Mesendoderm (in vitro differentiated cells): ENCODE data around the gene TET1.

ENCODE experiments used
- DNase-seq: peaks from one replicate; pipeline ENCODE4 v3.0.0; 2013
- H2AK5ac ChIP-seq: 2 replicates; pipeline ENCODE4 v1.6.1; 2013; ENCODE audit warnings: low read length, inconsistent platforms
- H2BK120ac ChIP-seq: 2 replicates; pipeline ENCODE4 v1.6.1; 2013; ENCODE audit warnings: low read depth, mild to moderate bottlenecking, low read length, moderate library complexity, mixed read lengths
- H2BK15ac ChIP-seq: replicated peaks from 2 replicates; pipeline ENCODE4 v1.6.1; 2013; ENCODE audit warnings: low read depth, mild to moderate bottlenecking, moderate library complexity
- H2BK5ac ChIP-seq: 2 replicates; pipeline ENCODE4 v1.6.1; 2013; ENCODE audit warnings: low read length, inconsistent platforms
- H3K18ac ChIP-seq: 2 replicates; pipeline ENCODE4 v1.6.1; 2013; ENCODE audit warnings: mild to moderate bottlenecking, low read length, mixed read lengths
- H3K23ac ChIP-seq: one replicate; pipeline ENCODE4 v1.6.1; 2013; ENCODE audit warnings: low read length
- H3K27ac ChIP-seq: 2 replicates; pipeline ENCODE4 v1.5.1; 2013; ENCODE audit warnings: low read depth, mild to moderate bottlenecking, inconsistent platforms, low read length, moderate library complexity
- H3K27me3 ChIP-seq: 2 replicates; pipeline ENCODE4 v1.6.1; 2013; ENCODE audit warnings: low read length, control low read depth, mild to moderate bottlenecking, inconsistent platforms; ENCODE audit not compliant: insufficient read depth, poor library complexity
- H3K36me3 ChIP-seq: 2 replicates; pipeline ENCODE4 v1.6.1; 2013; ENCODE audit warnings: low read length, inconsistent platforms; ENCODE audit not compliant: control insufficient read depth, insufficient read depth
- H3K4ac ChIP-seq: one replicate; pipeline ENCODE4 v1.6.1; 2013; ENCODE audit warnings: low read depth, mild to moderate bottlenecking, low read length, moderate library complexity
- H3K4me1 ChIP-seq: 2 replicates; pipeline ENCODE4 v1.6.1; 2013; ENCODE audit warnings: low read depth, low read length, inconsistent platforms; ENCODE audit not compliant: control insufficient read depth
- H3K4me2 ChIP-seq: 2 replicates; pipeline ENCODE4 v1.6.1; 2013; ENCODE audit warnings: low read length
- H3K4me3 ChIP-seq: 2 replicates; pipeline ENCODE4 v1.5.1; 2013; ENCODE audit warnings: mild to moderate bottlenecking, low read length
- H3K56ac ChIP-seq: one replicate; pipeline ENCODE4 v1.6.1; 2013; ENCODE audit warnings: low read length
- H3K79me1 ChIP-seq: 2 replicates; pipeline ENCODE4 v1.6.1; 2013; ENCODE audit warnings: low read length, inconsistent platforms
- H3K79me2 ChIP-seq: 2 replicates; pipeline ENCODE4 v1.6.1; 2013; ENCODE audit warnings: mild to moderate bottlenecking, low read length; ENCODE audit not compliant: control insufficient read depth, insufficient read depth
- H3K9ac ChIP-seq: 2 replicates; pipeline ENCODE4 v1.6.1; 2013; ENCODE audit warnings: low read length, inconsistent platforms
- H4K5ac ChIP-seq: one replicate; pipeline ENCODE4 v1.6.1; 2013; ENCODE audit warnings: low read length
- H4K8ac ChIP-seq: one replicate; pipeline ENCODE4 v1.6.1; 2013; ENCODE audit warnings: low read depth, mild to moderate bottlenecking, control low read depth, low read length, moderate library complexity
- WGBS: extraction: QIAGEN DNeasy Blood & Tissue Kit; methylation state at CpG from one replicate; pipeline ENCODE4 v1.1.7; 2013; ENCODE audit warnings: low lambda C conversion rate, missing lambda C conversion rate; ENCODE audit not compliant: insufficient coverage; ENCODE audit errors: extremely low coverage; 5-methylcytosine and 5-hydroxymethylcytosine counted together

TET1 gene

DNA sequence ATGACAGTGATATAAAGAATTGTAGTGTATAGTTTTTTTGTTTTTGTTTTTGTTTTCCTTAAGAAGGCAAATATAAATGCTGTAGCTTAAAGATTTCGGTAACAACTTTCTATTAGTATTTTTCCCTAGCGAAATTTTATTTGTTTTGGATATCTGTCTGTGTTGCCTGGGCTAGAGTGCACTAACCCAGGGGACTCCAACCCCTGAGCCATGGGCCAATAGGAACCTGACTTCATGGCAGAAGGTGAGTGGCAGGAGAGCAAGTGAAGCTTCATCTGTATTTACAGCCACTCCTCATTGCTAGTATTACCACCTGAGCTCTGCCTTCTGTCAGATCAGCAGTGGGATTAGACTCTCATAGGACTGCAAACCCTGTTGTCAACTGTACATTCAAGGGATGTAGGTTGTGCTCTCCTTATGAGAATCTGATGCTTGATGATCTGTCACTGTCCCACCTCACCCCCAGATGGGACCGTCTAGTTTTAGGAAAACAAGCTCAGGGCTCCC is 95.5 kb downstream of the TET1 start:
- DNase-seq = no peak
- Histone ChIP-seq H3K23ac (no peak overlapping the region), H2BK120ac (no peak overlapping the region), H2BK5ac (no peak overlapping the region), H3K4ac (no peak overlapping the region), H3K4me3 (no peak overlapping the region), H3K9ac (no peak overlapping the region), H3K36me3 (peaks cover 2% of the 10 kb centered on the region), H3K79me2 (no peaks in the 10 kb centered on the region), H2AK5ac (no peak overlapping the region), H4K8ac (no peak overlapping the region), H3K56ac (no peak overlapping the region), H3K27me3 (no peaks in the 10 kb centered on the region), H3K4me1 (no peaks in the 10 kb centered on the region), H3K79me1 (no peaks in the 10 kb centered on the region), H3K18ac (no peak overlapping the region), H3K27ac (no peak overlapping the region), H3K4me2 (no peak overlapping the region), H4K5ac (no peak overlapping the region), H2BK15ac (no peak overlapping the region)
- WGBS = 100% methylated on average over 1 of the region's 3 CpGs

GRCh38 chr10:68665841-68666240 is 105.7 kb downstream of the TET1 start:
- Histone ChIP-seq H3K4me1 (no peaks in the 10 kb centered on the region), H3K36me3 (peaks cover 3% of the 10 kb centered on the region), H2BK120ac (no peak overlapping the region), H3K4me2 (no peak overlapping the region), H3K56ac (no peak overlapping the region), H4K5ac (no peak overlapping the region), H3K79me2 (no peaks in the 10 kb centered on the region), H4K8ac (no peak overlapping the region), H3K4ac (no peak overlapping the region), H3K27me3 (no peaks in the 10 kb centered on the region), H2BK5ac (no peak overlapping the region), H3K9ac (no peak overlapping the region), H3K23ac (no peak overlapping the region), H2BK15ac (no peak overlapping the region), H3K18ac (no peak overlapping the region), H2AK5ac (no peak overlapping the region), H3K79me1 (no peaks in the 10 kb centered on the region), H3K27ac (no peak overlapping the region), H3K4me3 (no peak overlapping the region)
- no CpG with 5 or more reads among the region's 2 CpGs for WGBS
- DNase-seq = no peak

- no CpG with 5 or more reads among the region's 5 CpGs for WGBS
- Histone ChIP-seq H3K79me2 (no peaks in the 10 kb centered on the region), H3K4me2 (no peak overlapping the region), H2BK5ac (no peak overlapping the region), H3K27ac (no peak overlapping the region), H2BK15ac (no peak overlapping the region), H3K4me3 (no peak overlapping the region), H3K27me3 (no peaks in the 10 kb centered on the region), H4K5ac (no peak overlapping the region), H3K18ac (no peak overlapping the region), H3K4me1 (no peaks in the 10 kb centered on the region), H3K36me3 (peaks cover 3% of the 10 kb centered on the region), H2AK5ac (no peak overlapping the region), H3K9ac (no peak overlapping the region), H3K56ac (no peak overlapping the region), H3K23ac (no peak overlapping the region), H3K79me1 (no peaks in the 10 kb centered on the region), H2BK120ac (no peak overlapping the region), H4K8ac (no peak overlapping the region), H3K4ac (no peak overlapping the region)
- no peak for DNase-seq
Observed at GRCh38 chr10:68666280-68666760, 106.2 kb downstream of the TET1 start.

GRCh38 chr10:68668231-68668630 is 108.1 kb downstream of the TET1 start:
- no peak overlapping the region for H3K4me3 ChIP-seq
- no peak overlapping the region for H2BK5ac ChIP-seq
- no peak overlapping the region for H2BK120ac ChIP-seq
- H3K4ac ChIP-seq = no peak overlapping the region
- no peak overlapping the region for H3K9ac ChIP-seq
- H2AK5ac ChIP-seq = no peak overlapping the region
- H3K4me1 ChIP-seq = no peaks in the 10 kb centered on the region
- no peak overlapping the region for H3K18ac ChIP-seq
- H3K27me3 ChIP-seq = no peaks in the 10 kb centered on the region
- no peaks in the 10 kb centered on the region for H3K79me1 ChIP-seq
- H3K36me3 ChIP-seq = peaks cover 3% of the 10 kb centered on the region
- H2BK15ac ChIP-seq = no peak overlapping the region
- H3K4me2 ChIP-seq = no peak overlapping the region
- no peaks in the 10 kb centered on the region for H3K79me2 ChIP-seq
- no peak overlapping the region for H4K8ac ChIP-seq
- H4K5ac ChIP-seq = no peak overlapping the region
- H3K23ac ChIP-seq = no peak overlapping the region
- H3K27ac ChIP-seq = no peak overlapping the region
- DNase-seq = no peak
- no CpG with 5 or more reads among the region's 5 CpGs for WGBS
- H3K56ac ChIP-seq = no peak overlapping the region

DNA sequence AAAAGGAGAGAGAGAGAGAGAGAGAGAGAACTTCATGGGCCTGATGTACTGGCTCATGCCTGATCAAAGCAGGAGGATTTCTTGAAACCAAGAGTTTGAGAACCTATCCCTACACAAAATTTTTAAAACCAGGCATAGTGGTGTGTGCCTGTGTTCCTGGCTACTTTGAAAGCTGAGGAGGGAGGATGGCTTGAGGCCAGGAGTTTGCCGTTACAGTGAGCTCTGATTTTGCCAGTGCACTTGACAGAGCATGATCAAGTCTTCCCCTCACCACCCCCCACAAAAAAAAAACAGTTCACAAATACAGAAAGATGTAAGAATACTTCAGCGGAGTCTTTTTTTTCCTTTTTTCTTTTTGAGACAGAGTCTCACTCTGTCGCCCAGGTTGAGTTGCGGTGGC is 108.8 kb downstream of the TET1 start:
- Histone ChIP-seq H3K27me3 (no peaks in the 10 kb centered on the region), H3K23ac (no peak overlapping the region), H2AK5ac (no peak overlapping the region), H4K5ac (no peak overlapping the region), H3K27ac (no peak overlapping the region), H4K8ac (no peak overlapping the region), H2BK120ac (no peak overlapping the region), H3K4ac (no peak overlapping the region), H2BK15ac (no peak overlapping the region), H3K18ac (no peak overlapping the region), H3K9ac (no peak overlapping the region), H3K36me3 (peaks cover 3% of the 10 kb centered on the region), H3K79me2 (no peaks in the 10 kb centered on the region), H3K79me1 (no peaks in the 10 kb centered on the region), H3K4me1 (no peaks in the 10 kb centered on the region), H2BK5ac (no peak overlapping the region), H3K56ac (no peak overlapping the region), H3K4me2 (no peak overlapping the region), H3K4me3 (no peak overlapping the region)
- WGBS = no CpG with 5 or more reads among the region's 4 CpGs
- no peak for DNase-seq

DNA sequence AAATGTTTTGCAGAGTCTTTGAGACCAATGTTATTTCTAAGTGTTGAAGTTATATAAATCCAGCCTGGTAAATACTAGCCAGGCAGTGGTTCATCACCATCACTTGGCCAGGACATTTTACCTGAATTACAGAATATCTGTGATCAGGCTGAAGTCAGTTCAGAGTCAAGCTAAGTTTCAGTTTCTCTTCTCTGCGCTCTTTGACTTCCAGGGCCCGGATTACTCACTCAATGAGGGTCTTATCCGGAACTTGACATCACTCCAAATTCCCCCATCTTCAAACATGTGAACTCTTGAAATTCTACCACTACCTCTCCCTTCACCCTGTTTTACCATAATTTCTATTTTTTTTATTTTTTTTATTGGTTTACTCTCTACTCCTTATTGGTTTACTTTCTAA is 124.3 kb downstream of the TET1 start:
- H3K4ac ChIP-seq = no peak overlapping the region
- WGBS = no CpG with 5 or more reads among the region's 3 CpGs
- H3K23ac ChIP-seq = no peak overlapping the region
- no peaks in the 10 kb centered on the region for H3K4me1 ChIP-seq
- H2BK15ac ChIP-seq = no peak overlapping the region
- DNase-seq = no peak
- peaks cover 4% of the 10 kb centered on the region for H3K36me3 ChIP-seq
- no peak overlapping the region for H3K27ac ChIP-seq
- no peak overlapping the region for H2BK5ac ChIP-seq
- H4K5ac ChIP-seq = no peak overlapping the region
- H3K18ac ChIP-seq = no peak overlapping the region
- H2AK5ac ChIP-seq = no peak overlapping the region
- no peak overlapping the region for H3K56ac ChIP-seq
- no peak overlapping the region for H2BK120ac ChIP-seq
- no peaks in the 10 kb centered on the region for H3K79me2 ChIP-seq
- H3K9ac ChIP-seq = no peak overlapping the region
- no peak overlapping the region for H3K4me2 ChIP-seq
- no peaks in the 10 kb centered on the region for H3K79me1 ChIP-seq
- no peak overlapping the region for H4K8ac ChIP-seq
- no peaks in the 10 kb centered on the region for H3K27me3 ChIP-seq
- H3K4me3 ChIP-seq = no peak overlapping the region
